HepG2 (cell line): ENCODE results near the gene SERP1. TPM values are rescaled to one million over a fixed set of nuclear protein-coding genes. Genes with fewer than 3 reads are reported as not detected.

Experiments
- AGO1 ChIP-seq: fragments of 200-400 bp; formaldehyde crosslinking; IDR thresholded peaks from 2 replicates; pipeline ENCODE4 v1.6.1; 2017; ENCODE audit warnings: mild to moderate bottlenecking, low read depth, low read length, moderate library complexity; ENCODE audit not compliant: poor library complexity, severe bottlenecking
- DPF2 ChIP-seq: sonication (generic); formaldehyde crosslinking; IDR thresholded peaks from 2 replicates; pipeline ENCODE4 v1.4.0; 2020; ENCODE audit warnings: mild to moderate bottlenecking, low read depth, missing genetic modification reagents, borderline replicate concordance
- GABPA ChIP-seq, 2 experiments: IDR thresholded peaks; 2 replicates each; pipeline ENCODE4 v1.6.1; 2011 to 2016; ENCODE audit warnings: low read depth in 2 of 2, low read length in 1 of 2, missing biosample characterization in 1 of 2, missing genetic modification characterization in 1 of 2
- MBD4 ChIP-seq: IDR thresholded peaks from 2 replicates; pipeline ENCODE4 v1.6.1; 2012; ENCODE audit warnings: low read length, inconsistent platforms, borderline replicate concordance
- MED1 ChIP-seq: sonication (generic); formaldehyde crosslinking; IDR thresholded peaks from 2 replicates; pipeline ENCODE4 v1.4.0; 2020; ENCODE audit warnings: missing genetic modification reagents
- PAX8 ChIP-seq: sonication (generic); formaldehyde crosslinking; IDR thresholded peaks from 2 replicates; pipeline ENCODE4 v1.8.0; 2022; ENCODE audit warnings: mild to moderate bottlenecking, missing genetic modification reagents, borderline replicate concordance
- SNAPC2 ChIP-seq: sonication (generic); formaldehyde crosslinking; IDR thresholded peaks from 2 replicates; pipeline ENCODE4 v1.8.1; 2022; ENCODE audit warnings: mild to moderate bottlenecking, missing genetic modification reagents
- TBL1XR1 ChIP-seq: fragments of 150-350 bp; IDR thresholded peaks from 2 replicates; pipeline ENCODE4 v1.6.1; 2014; ENCODE audit warnings: borderline replicate concordance, low read length; ENCODE audit not compliant: partially characterized antibody
- ZNF577 ChIP-seq: sonication (generic); formaldehyde crosslinking; IDR thresholded peaks from 2 replicates; pipeline ENCODE4 v1.4.0; 2020; ENCODE audit warnings: mild to moderate bottlenecking, low read depth, missing genetic modification reagents, borderline replicate concordance
- ZNF746 ChIP-seq: sonication (generic); formaldehyde crosslinking; IDR thresholded peaks from 2 replicates; pipeline ENCODE4 v1.8.0; 2022; ENCODE audit warnings: mild to moderate bottlenecking, missing genetic modification reagents
- polyA plus RNA-seq, 8 experiments: library from polyadenylated mRNA; depleted of rRNA in 3 of 8; stranded (reverse) in 7 of 8; unstranded in 1 of 8; fragments of >200 nt; fragmentation: Illumina TruSeq in 4 of 8; extraction: Trizol in 4 of 8; gene quantifications; 2 replicates each; pipeline versions ENCODE4 v1.2.1 to v1.2.3, GENCODE V29; 2011 to 2016; ENCODE audit warnings: low read depth in 4 of 8, missing spikeins in 1 of 8, mixed read lengths in 1 of 8; ENCODE audit not compliant: insufficient read depth in 1 of 8
- total RNA-seq, 5 experiments: library from RNA; depleted of rRNA; stranded (reverse); fragments of >200 nt; fragmentation: Illumina TruSeq; extraction: Trizol; gene quantifications; 2 replicates each; pipeline ENCODE4 v1.2.3, GENCODE V29; 2016; ENCODE audit warnings: low read depth in 1 of 5
- TF ChIP-seq, protein P1 (sequence below): sonication (generic); formaldehyde crosslinking; IDR thresholded peaks from 2 replicates; pipeline ENCODE4 v1.5.0; 2020; ENCODE audit warnings: missing genetic modification reagents
- TF ChIP-seq, protein P2 (sequence below): sonication (generic); formaldehyde crosslinking; conservative IDR thresholded peaks from 2 replicates; pipeline ENCODE4 v1.4.0; 2020; ENCODE audit warnings: mild to moderate bottlenecking, missing genetic modification reagents, moderate library complexity
- TF ChIP-seq, protein P3 (sequence below): sonication (generic); formaldehyde crosslinking; IDR thresholded peaks from 2 replicates; pipeline ENCODE4 v1.4.0; 2020; ENCODE audit warnings: missing genetic modification reagents, mild to moderate bottlenecking, borderline replicate concordance
- TF ChIP-seq, protein P4 (sequence below): sonication (generic); formaldehyde crosslinking; IDR thresholded peaks from 2 replicates; pipeline ENCODE4 v1.4.0; 2020; ENCODE audit warnings: missing genetic modification reagents
- TF ChIP-seq, protein P5 (sequence below): sonication (generic); formaldehyde crosslinking; IDR thresholded peaks from 2 replicates; pipeline ENCODE4 v1.5.0; 2020; ENCODE audit warnings: missing genetic modification reagents, mild to moderate bottlenecking, borderline replicate concordance

SERP1 gene
- total and polyA plus RNA-seq, 2 of the 13 experiments (the other 11 are each of a cell fraction or from before 2014, with no cell fraction given), result 61.2 to 95.0 TPM

DNA sequence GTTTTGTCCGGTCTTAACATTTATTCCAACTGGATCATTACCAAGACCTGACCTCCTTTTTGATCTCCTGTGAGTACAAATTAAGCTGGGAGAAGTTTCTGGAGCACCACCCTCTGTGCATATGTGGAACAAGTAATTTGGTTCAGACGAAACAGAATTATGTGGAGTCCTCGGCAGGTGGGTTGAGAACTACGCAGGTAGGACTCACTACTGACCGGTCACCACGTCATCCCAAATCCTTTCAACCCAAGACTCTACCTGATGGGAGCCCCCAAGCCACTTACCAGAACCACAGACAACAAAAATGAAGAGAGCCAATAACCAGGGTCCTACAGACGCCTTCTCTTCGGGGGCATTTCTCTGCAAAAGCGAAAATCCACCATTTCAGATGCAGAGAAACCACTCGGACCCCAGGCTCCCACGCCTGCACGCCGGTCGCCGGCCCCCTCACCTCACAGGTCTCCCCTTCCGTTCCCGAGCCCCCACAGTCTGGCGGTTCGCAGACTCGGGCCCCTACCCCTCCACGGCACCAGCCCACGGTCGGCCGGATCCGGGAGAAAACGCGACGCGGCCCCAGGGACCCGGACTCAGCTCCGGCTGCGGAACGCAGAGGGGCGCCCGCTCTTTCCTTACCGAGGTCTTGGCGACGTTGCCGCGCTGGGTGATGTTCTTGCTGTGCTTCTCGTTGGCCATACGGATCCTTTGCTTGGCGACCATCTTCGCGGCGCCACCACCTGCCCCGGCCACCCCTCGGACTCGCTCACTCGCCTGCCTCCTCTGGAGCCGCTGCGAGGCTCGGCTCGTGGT is 674 bp downstream of the SERP1 start (continued):
- TF ChIP-seq, protein P1, sequence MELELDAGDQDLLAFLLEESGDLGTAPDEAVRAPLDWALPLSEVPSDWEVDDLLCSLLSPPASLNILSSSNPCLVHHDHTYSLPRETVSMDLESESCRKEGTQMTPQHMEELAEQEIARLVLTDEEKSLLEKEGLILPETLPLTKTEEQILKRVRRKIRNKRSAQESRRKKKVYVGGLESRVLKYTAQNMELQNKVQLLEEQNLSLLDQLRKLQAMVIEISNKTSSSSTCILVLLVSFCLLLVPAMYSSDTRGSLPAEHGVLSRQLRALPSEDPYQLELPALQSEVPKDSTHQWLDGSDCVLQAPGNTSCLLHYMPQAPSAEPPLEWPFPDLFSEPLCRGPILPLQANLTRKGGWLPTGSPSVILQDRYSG (CRISPR knock-in tag), result no peak
- TF ChIP-seq DPF2 (no peak), PAX8 (no peak), AGO1 (no peak), MBD4 (no peak), TBL1XR1 (no peak), ZNF746 (no peak), MED1 (0 out of 2 replicates have a peak, but pooled peaks have one; percentile 17), ZNF577 (no peak), GABPA (IDR thresholded peaks at IDR 0.05; ENCODE audit: low read depth, low read length) (no peak), GABPA (CRISPR knock-in tag; IDR thresholded peaks at IDR 0.05; ENCODE audit: low read depth) (no peak), SNAPC2 (peak; percentile 50; the same call in 1 of the 2 replicates)
- TF ChIP-seq, protein P2, sequence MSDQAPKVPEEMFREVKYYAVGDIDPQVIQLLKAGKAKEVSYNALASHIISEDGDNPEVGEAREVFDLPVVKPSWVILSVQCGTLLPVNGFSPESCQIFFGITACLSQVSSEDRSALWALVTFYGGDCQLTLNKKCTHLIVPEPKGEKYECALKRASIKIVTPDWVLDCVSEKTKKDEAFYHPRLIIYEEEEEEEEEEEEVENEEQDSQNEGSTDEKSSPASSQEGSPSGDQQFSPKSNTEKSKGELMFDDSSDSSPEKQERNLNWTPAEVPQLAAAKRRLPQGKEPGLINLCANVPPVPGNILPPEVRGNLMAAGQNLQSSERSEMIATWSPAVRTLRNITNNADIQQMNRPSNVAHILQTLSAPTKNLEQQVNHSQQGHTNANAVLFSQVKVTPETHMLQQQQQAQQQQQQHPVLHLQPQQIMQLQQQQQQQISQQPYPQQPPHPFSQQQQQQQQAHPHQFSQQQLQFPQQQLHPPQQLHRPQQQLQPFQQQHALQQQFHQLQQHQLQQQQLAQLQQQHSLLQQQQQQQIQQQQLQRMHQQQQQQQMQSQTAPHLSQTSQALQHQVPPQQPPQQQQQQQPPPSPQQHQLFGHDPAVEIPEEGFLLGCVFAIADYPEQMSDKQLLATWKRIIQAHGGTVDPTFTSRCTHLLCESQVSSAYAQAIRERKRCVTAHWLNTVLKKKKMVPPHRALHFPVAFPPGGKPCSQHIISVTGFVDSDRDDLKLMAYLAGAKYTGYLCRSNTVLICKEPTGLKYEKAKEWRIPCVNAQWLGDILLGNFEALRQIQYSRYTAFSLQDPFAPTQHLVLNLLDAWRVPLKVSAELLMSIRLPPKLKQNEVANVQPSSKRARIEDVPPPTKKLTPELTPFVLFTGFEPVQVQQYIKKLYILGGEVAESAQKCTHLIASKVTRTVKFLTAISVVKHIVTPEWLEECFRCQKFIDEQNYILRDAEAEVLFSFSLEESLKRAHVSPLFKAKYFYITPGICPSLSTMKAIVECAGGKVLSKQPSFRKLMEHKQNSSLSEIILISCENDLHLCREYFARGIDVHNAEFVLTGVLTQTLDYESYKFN (CRISPR knock-in tag), result no peak
- TF ChIP-seq, protein P3, sequence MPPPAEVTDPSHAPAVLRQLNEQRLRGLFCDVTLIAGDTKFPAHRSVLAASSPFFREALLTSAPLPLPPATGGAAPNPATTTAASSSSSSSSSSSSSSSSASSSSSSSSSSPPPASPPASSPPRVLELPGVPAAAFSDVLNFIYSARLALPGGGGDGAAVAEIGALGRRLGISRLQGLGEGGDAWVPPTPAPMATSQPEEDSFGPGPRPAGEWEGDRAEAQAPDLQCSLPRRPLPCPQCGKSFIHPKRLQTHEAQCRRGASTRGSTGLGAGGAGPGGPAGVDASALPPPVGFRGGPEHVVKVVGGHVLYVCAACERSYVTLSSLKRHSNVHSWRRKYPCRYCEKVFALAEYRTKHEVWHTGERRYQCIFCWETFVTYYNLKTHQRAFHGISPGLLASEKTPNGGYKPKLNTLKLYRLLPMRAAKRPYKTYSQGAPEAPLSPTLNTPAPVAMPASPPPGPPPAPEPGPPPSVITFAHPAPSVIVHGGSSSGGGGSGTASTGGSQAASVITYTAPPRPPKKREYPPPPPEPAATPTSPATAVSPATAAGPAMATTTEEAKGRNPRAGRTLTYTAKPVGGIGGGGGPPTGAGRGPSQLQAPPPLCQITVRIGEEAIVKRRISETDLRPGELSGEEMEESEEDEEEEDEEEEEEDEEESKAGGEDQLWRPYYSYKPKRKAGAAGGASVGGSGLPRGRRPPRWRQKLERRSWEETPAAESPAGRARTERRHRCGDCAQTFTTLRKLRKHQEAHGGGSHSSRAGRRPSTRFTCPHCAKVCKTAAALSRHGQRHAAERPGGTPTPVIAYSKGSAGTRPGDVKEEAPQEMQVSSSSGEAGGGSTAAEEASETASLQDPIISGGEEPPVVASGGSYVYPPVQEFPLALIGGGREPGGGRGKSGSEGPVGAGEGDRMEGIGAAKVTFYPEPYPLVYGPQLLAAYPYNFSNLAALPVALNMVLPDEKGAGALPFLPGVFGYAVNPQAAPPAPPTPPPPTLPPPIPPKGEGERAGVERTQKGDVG, result peak; percentile 73; the same call in 1 of the 2 replicates
- TF ChIP-seq, protein P4, sequence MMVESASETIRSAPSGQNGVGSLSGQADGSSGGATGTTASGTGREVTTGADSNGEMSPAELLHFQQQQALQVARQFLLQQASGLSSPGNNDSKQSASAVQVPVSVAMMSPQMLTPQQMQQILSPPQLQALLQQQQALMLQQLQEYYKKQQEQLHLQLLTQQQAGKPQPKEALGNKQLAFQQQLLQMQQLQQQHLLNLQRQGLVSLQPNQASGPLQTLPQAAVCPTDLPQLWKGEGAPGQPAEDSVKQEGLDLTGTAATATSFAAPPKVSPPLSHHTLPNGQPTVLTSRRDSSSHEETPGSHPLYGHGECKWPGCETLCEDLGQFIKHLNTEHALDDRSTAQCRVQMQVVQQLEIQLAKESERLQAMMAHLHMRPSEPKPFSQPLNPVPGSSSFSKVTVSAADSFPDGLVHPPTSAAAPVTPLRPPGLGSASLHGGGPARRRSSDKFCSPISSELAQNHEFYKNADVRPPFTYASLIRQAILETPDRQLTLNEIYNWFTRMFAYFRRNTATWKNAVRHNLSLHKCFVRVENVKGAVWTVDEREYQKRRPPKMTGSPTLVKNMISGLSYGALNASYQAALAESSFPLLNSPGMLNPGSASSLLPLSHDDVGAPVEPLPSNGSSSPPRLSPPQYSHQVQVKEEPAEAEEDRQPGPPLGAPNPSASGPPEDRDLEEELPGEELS (CRISPR knock-in tag), result no peak
- TF ChIP-seq, protein P5, sequence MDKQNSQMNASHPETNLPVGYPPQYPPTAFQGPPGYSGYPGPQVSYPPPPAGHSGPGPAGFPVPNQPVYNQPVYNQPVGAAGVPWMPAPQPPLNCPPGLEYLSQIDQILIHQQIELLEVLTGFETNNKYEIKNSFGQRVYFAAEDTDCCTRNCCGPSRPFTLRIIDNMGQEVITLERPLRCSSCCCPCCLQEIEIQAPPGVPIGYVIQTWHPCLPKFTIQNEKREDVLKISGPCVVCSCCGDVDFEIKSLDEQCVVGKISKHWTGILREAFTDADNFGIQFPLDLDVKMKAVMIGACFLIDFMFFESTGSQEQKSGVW (CRISPR knock-in tag), result no peak
